ENCODE measurements around the gene CELF5. TPM values are rescaled to one million over a fixed set of nuclear protein-coding genes. Genes with fewer than 3 reads are reported as not detected.

Gene CELF5
- total and polyA plus RNA-seq, 2 donors (not counting 1 experiment from before 2014, with no cell fraction given), result 0.15 TPM; not detected in 1

DNA sequence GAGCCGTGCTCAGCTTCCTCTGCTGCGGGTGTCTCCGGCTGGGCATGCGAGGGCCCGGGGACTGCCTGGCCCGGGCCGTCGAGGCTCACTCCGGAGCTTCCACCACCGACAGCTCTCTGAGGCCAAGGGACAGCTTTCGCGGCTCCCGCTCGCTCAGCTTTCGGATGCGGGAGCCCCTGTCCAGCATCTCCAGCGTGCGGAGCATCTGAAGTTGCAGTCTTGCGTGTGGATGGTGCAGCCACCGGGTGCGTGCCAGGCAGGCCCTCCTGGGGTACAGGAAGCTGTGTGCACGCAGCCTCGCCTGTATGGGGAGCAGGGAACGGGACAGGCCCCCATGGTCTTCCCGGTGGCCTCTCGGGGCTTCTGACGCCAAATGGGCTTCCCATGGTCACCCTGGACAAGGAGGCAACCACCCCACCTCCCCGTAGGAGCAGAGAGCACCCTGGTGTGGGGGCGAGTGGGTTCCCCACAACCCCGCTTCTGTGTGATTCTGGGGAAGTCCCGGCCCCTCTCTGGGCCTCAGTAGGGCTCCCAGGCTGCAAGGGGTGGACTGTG lies 44.6 kb upstream of the CELF5 start:
- WGBS (ENCODE audit: insufficient coverage), result under 1% methylated on average over 28 of the region's 31 CpGs
- no peaks in the 10 kb centered on the region for H3K27me3 Mint-ChIP-seq
- Histone ChIP-seq H3K79me2 (ENCODE audit: control insufficient read depth, insufficient read depth, low read length) (peaks cover 68% of the 10 kb centered on the region), H3K36me3 (replicated peaks in 1 of 2; ENCODE audit: control extremely low read depth in 1 of 2, control insufficient read depth in 1 of 2, extremely low read depth in 1 of 2, insufficient read depth in 2 of 2, low read length in 1 of 2) (peaks cover 0 to 40% of the 10 kb centered on the region in 2 experiments), H3K4me3 (ENCODE audit: control extremely low read depth in 1 of 5, extremely low read depth in 1 of 5, insufficient read depth in 1 of 5, low read depth in 2 of 5, low read length in 4 of 5) (peak overlapping the region; percentile 84 to 99 (median 91)), H3K27ac (ENCODE audit: low read length in 2 of 2) (peak overlapping the region; percentile 80 to 94), H3K27me3 (replicated peaks in 1 of 4; ENCODE audit: control extremely low read depth in 1 of 4, control insufficient read depth in 3 of 4, insufficient read depth in 4 of 4, low read length in 3 of 4) (no peaks in the 10 kb centered on the region), H2AFZ (ENCODE audit: insufficient read depth, low read depth, low read length, poor library complexity, severe bottlenecking) (no peak overlapping the region), H4K20me1 (ENCODE audit: control insufficient read depth, insufficient read depth, low read length, poor library complexity, severe bottlenecking) (peaks cover 62% of the 10 kb centered on the region), H3K9ac (ENCODE audit: low read length) (peak overlapping the region; percentile 77), H3K4me1 (ENCODE audit: control insufficient read depth in 2 of 2, insufficient read depth in 2 of 2, low read length in 2 of 2) (peaks cover 48 to 68% of the 10 kb centered on the region in 2 donors), H3K4me2 (replicated peaks; ENCODE audit: low read depth, low read length, poor library complexity, severe bottlenecking) (peak overlapping the region; percentile 98), H3K9me3 (ENCODE audit: control extremely low read depth in 1 of 3, control insufficient read depth in 2 of 3, insufficient read depth in 1 of 3, low read length in 2 of 3) (peaks cover 0 to 27% (median 11%) of the 10 kb centered on the region in 3 donors)
- H3K4me3 Mint-ChIP-seq, result peak overlapping the region; percentile 98
- H3K4me1 Mint-ChIP-seq, result peaks cover 50% of the 10 kb centered on the region
- intact Hi-C loops (cut with micrococcal nuclease), result loop anchor here (1.0 to 10.0 kb wide), 5 partner anchors 30 to 1935 kb away; partner anchors contain the start of genes ATP5F1D, FEM1A, MIDN and TLE5
- no peaks in the 10 kb centered on the region for H3K9me3 Mint-ChIP-seq (ENCODE audit: insufficient read depth)
- peak overlapping the region; percentile 96 for H3K27ac Mint-ChIP-seq
- DNase-seq (peak; percentile 64), ATAC-seq (ENCODE audit: low read depth) (peak; percentile 1)
- TF ChIP-seq, protein P1, sequence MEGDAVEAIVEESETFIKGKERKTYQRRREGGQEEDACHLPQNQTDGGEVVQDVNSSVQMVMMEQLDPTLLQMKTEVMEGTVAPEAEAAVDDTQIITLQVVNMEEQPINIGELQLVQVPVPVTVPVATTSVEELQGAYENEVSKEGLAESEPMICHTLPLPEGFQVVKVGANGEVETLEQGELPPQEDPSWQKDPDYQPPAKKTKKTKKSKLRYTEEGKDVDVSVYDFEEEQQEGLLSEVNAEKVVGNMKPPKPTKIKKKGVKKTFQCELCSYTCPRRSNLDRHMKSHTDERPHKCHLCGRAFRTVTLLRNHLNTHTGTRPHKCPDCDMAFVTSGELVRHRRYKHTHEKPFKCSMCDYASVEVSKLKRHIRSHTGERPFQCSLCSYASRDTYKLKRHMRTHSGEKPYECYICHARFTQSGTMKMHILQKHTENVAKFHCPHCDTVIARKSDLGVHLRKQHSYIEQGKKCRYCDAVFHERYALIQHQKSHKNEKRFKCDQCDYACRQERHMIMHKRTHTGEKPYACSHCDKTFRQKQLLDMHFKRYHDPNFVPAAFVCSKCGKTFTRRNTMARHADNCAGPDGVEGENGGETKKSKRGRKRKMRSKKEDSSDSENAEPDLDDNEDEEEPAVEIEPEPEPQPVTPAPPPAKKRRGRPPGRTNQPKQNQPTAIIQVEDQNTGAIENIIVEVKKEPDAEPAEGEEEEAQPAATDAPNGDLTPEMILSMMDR (IDR thresholded peaks at IDR 0.05), result no peak
- no peak for TF ChIP-seq EZH2 (IDR thresholded peaks at IDR 0.05; ENCODE audit: borderline replicate concordance, insufficient read depth, low read depth, low read length, poor library complexity, severe bottlenecking)
- CTCF ChIA-PET, result no interaction called here
- POLR2A ChIA-PET, result interaction anchor here (0.6 kb wide), 1 partner anchor 13 kb away, joined by 3 read pairs; no protein-coding TSS in a partner anchor

Data from B cell (primary cell).